Fibroblast of the aortic adventitia (primary cell): Measurements from ENCODE around the gene WDR37. TPM values are rescaled to one million over a fixed set of nuclear protein-coding genes. Genes with fewer than 3 reads are reported as not detected.

ENCODE experiments used
- DNase-seq: peaks from one replicate; pipeline ENCODE4 v3.0.0-alpha.2; 2010; ENCODE audit warnings: low read depth
- H3K4me3 ChIP-seq: 2 replicates; pipeline ENCODE4 v1.5.1; 2011; ENCODE audit warnings: low read depth, mild to moderate bottlenecking, control low read depth, low read length, moderate library complexity
- total RNA-seq: library from RNA; depleted of rRNA; stranded (reverse); fragments of >200 nt; gene quantifications from 2 replicates; pipeline ENCODE4 v1.2.3, GENCODE V29; 2012; ENCODE audit warnings: low replicate concordance
- TF ChIP-seq, protein P1 (sequence below): IDR thresholded peaks from 2 replicates; pipeline ENCODE4 v1.5.1; 2011; ENCODE audit warnings: mild to moderate bottlenecking, low read length, control low read depth, inconsistent platforms; ENCODE audit not compliant: insufficient read depth

The WDR37 gene
- total RNA-seq, 1 donor = 17.0 TPM

DNA sequence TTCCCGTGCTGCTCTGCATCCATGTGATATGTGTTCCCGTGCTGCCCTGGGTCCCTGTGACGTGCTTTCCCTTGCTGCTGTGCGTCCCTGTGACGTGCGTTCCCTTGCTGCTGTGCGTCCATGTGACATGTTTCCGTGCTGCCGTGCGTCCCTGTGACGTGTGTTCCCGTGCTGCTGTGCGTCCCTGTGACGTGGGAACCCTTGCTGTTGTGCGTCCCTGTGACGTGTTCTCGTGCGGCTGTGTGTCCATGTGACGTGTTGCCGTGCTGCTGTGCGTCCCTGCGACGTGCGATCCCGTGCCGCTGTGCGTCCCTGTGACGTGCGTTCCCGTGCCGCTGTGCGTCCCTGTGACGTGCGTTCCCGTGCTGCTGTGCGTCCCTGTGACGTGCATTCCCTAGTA lies 45.8 kb downstream of the WDR37 start:
- TF ChIP-seq, protein P1, sequence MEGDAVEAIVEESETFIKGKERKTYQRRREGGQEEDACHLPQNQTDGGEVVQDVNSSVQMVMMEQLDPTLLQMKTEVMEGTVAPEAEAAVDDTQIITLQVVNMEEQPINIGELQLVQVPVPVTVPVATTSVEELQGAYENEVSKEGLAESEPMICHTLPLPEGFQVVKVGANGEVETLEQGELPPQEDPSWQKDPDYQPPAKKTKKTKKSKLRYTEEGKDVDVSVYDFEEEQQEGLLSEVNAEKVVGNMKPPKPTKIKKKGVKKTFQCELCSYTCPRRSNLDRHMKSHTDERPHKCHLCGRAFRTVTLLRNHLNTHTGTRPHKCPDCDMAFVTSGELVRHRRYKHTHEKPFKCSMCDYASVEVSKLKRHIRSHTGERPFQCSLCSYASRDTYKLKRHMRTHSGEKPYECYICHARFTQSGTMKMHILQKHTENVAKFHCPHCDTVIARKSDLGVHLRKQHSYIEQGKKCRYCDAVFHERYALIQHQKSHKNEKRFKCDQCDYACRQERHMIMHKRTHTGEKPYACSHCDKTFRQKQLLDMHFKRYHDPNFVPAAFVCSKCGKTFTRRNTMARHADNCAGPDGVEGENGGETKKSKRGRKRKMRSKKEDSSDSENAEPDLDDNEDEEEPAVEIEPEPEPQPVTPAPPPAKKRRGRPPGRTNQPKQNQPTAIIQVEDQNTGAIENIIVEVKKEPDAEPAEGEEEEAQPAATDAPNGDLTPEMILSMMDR = no peak

DNA sequence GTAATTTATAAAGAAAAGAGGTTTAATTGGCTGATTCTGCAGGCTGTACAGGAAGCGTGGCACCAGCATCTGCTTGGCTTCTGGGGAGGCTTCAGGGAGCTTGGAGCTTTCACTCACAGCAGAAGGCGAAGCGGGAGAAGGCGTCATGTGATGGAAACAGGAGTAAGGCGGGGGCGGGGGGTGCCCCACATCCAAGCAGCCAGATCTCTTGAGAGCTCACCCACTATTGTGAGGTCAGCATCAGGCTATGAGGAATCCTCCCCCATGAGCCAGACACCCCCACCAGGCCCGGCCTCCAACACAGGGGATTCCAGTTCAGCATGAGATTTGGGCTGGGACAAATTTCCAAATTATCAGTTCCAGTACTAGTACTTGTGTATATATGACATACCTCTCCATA lies 46.2 kb downstream of the WDR37 start:
- TF ChIP-seq, protein P1 = no peak
- H3K4me3 ChIP-seq = no peak overlapping the region
- DNase-seq = no peak

More for the DNA sequence above, 45.8 kb downstream of the WDR37 start:
- no peak overlapping the region for H3K4me3 ChIP-seq
- DNase-seq = no peak

DNA sequence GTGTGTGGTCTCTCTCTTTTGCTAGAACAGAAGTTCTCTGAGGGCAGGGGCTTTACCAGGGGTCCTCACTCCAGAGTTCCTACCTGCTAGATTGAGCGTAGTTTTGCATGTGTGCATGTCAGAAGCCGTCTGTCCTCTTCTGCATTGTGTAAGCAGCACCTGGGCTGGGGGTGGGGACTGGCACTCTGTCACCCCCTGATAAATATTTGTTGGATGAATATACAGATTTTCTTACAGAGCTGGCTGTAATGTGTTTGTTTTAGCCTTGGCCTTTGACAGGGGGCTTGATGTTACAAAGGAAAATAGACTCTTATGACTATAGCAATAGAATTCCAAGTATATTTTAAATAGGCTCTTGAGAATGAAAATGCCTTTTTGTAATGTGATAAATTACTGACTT lies 46.6 kb downstream of the WDR37 start:
- no peak overlapping the region for H3K4me3 ChIP-seq
- no peak for DNase-seq
- TF ChIP-seq, protein P1 = no peak

DNA sequence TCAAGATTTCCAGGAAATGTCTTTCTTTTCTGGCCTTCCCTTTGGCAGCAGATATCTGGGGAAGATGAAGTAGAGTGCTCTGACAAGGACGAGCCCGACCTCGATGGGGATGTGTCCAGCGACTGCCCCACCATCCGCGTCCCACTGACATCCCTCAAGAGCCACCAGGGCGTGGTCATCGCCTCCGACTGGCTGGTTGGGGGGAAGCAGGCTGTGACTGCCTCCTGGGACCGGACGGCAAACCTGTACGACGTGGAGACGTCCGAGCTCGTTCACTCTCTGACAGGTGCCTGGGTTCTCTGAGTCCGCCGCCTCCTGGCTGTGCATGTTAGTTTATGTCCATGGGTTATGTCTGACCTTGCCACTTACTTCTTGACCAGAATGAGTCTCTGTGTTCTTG lies 47.4 kb downstream of the WDR37 start:
- no peak for DNase-seq
- H3K4me3 ChIP-seq = no peak overlapping the region
- TF ChIP-seq, protein P1 = no peak

DNA sequence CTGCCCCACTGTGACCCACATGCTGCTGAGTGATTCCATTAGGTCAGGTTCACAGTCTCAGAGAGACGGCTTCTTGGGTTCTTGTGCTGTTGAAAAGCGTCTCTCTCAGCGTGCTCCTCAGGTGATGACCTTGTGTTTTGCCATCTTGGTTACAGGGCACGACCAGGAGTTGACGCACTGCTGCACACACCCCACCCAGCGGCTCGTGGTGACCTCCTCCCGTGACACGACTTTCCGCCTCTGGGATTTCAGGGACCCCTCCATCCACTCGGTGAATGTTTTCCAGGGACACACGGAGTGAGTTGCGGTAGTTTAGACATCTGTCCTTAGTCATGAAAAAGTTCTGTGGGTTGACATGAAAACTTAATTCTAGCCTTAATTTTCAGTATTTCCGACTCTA lies 48.8 kb downstream of the WDR37 start:
- DNase-seq = no peak
- no peak overlapping the region for H3K4me3 ChIP-seq
- TF ChIP-seq, protein P1 = no peak

DNA sequence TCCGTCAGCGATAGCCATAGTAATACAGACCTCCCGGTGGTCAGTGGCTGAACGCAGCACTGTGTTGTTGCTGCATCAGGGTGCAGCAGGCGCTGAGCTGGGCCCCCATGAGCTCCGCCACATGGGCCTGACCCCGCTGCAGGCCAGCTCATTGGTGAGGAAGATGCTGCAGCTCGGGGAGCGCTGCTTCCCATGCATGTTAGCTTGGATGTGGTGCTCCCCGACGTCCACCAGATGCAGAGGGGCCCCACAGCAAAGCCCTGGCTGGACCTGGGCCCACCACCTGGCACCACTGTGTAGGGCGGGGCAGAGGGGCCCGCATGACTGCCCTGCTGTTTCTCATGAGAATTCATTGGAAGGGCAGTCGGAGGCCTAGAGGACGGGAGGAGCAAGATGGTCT lies 50.8 kb downstream of the WDR37 start:
- H3K4me3 ChIP-seq = no peak overlapping the region
- no peak for DNase-seq
- TF ChIP-seq, protein P1 = no peak

DNA sequence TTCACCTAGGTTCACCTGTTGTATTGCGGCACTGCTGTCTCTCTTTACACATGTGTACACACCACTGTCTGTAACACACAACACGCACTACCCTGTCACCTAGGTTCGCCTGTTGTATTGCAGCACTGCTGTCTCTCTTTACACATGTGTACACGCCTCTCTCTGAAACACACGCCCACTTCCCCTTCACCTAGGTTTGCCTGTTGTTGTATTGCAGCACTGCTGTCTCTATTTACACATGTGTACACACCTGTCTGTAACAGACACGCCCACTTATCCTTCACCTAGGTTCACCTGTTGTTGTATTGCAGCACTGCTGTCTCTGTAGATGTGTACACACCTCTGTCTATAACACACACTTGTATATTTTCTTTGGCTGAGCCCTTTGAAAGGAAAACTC lies 51.5 kb downstream of the WDR37 start:
- TF ChIP-seq, protein P1 = no peak
- no peak for DNase-seq

More for the DNA sequence above, 51.5 kb downstream of the WDR37 start:
- no peak overlapping the region for H3K4me3 ChIP-seq
